ENCODE data around the gene PHKB. TPM values are rescaled to one million over a fixed set of nuclear protein-coding genes. Genes with fewer than 3 reads are reported as not detected.

PHKB gene
- total and polyA plus RNA-seq, 2 donors (not counting 3 experiments of a cell fraction or from before 2014, with no cell fraction given), result 30.1 to 61.0 TPM

GRCh38 chr16:47465919-47466630 is 4.9 kb downstream of the PHKB start:
- Histone ChIP-seq H3K4me3 (replicated peaks in 1 of 3; ENCODE audit: insufficient read depth in 1 of 3, low read depth in 1 of 3, low read length in 3 of 3) (no peak overlapping the region), H3K9ac (replicated peaks; ENCODE audit: extremely low read depth, insufficient read depth, low read length) (no peak overlapping the region), H3K36me3 (ENCODE audit: control insufficient read depth in 2 of 2, extremely low read depth in 1 of 2, insufficient read depth in 2 of 2, low read length in 2 of 2) (no peaks in the 10 kb centered on the region), H3K79me2 (ENCODE audit: control insufficient read depth, insufficient read depth, low read length) (peaks cover 28% of the 10 kb centered on the region), H3K4me2 (ENCODE audit: insufficient read depth, low read length) (no peak overlapping the region), H3K9me3 (replicated peaks; ENCODE audit: control insufficient read depth, insufficient read depth, low read length) (no peaks in the 10 kb centered on the region), H3K9me1 (replicated peaks; ENCODE audit: control insufficient read depth, extremely low read depth, insufficient read depth, low read length) (no peaks in the 10 kb centered on the region), H3K4me1 (ENCODE audit: control insufficient read depth, extremely low read depth, insufficient read depth, low read length) (peaks cover 15% of the 10 kb centered on the region), H2AFZ (ENCODE audit: low read depth, low read length) (no peak overlapping the region), H3K27me3 (ENCODE audit: control insufficient read depth in 2 of 2, insufficient read depth in 2 of 2, low read length in 2 of 2) (no peaks in the 10 kb centered on the region), H3K27ac (ENCODE audit: insufficient read depth, low read depth, low read length) (no peak overlapping the region), H4K20me1 (replicated peaks; ENCODE audit: control insufficient read depth, extremely low read depth, insufficient read depth, low read length) (no peaks in the 10 kb centered on the region)
- ChIA-PET CTCF (interaction anchor here (1.4 to 1.7 kb wide), 2 partner anchors 10 to 13 kb away, joined by 3 to 6 read pairs; no protein-coding TSS in a partner anchor), POLR2A (no interaction called here)
- no peak for TF ChIP-seq MYC (IDR thresholded peaks at IDR 0.05; ENCODE audit: low read depth, low read length)
- TF ChIP-seq POLR2AphosphoS5 (IDR thresholded peaks at IDR 0.05; ENCODE audit: insufficient read depth, low read depth, low read length), result no peak
- no peak for TF ChIP-seq POLR2A (IDR thresholded peaks at IDR 0.05; ENCODE audit: low read depth, low read length)
- TF ChIP-seq MAX (IDR thresholded peaks at IDR 0.05; ENCODE audit: insufficient read depth, insufficient read length), result no peak
- TF ChIP-seq GATA2 (IDR thresholded peaks at IDR 0.05; ENCODE audit: insufficient read depth, insufficient read length, low read depth, low read length), result no peak
- no peak for TF ChIP-seq JUN (IDR thresholded peaks at IDR 0.05; ENCODE audit: borderline replicate concordance, insufficient read depth, insufficient read length, low read depth)
- no peak for TF ChIP-seq FOS (IDR thresholded peaks at IDR 0.05; ENCODE audit: borderline replicate concordance, insufficient read depth, low read length)
- no peak for TF ChIP-seq CTCF (IDR thresholded peaks at IDR 0.05; ENCODE audit: extremely low read depth in 1 of 2, insufficient read depth in 1 of 2, low read depth in 1 of 2, low read length in 2 of 2)
- dilution Hi-C loops (cut with MboI; ENCODE audit: extremely low pct_ligation_motif_present, low sequenced_read_pairs) (no loop called here), intact Hi-C loops (cut with micrococcal nuclease) (loop anchor here (10.0 kb wide), 1 partner anchor 229 kb away; no protein-coding TSS in a partner anchor)
- DNase-seq (ENCODE audit: low read depth, low spot score) (no peak), FAIRE-seq (no peak)
- no TSS peak for BruUV-seq (replicated peaks)

Measured in endothelial cell of umbilical vein (primary cell).